Fibroblast of lung (primary cell): Measurements from ENCODE around the gene GMPS.
"Not testable (repeated sequence)": the region's sequence is repeated elsewhere in the genome, so short reads cannot be mapped to it uniquely, and the experiment has no call there.

Experiments used
- EZH2 ChIP-seq: IDR thresholded peaks from 2 replicates; pipeline ENCODE4 v1.5.1; 2012; ENCODE audit warnings: low read length, control low read depth, mild to moderate bottlenecking; ENCODE audit errors: missing control alignments
- TF ChIP-seq, protein P1 (sequence below), 2 donors: IDR thresholded peaks in 1 of 2; conservative IDR thresholded peaks in 1 of 2; 1 replicate in 1 of 2; 2 replicates in 1 of 2; pipeline ENCODE4 v1.5.1; 2011 to 2012; ENCODE audit warnings: low read length in 2 of 2, control low read depth in 1 of 2, inconsistent platforms in 1 of 2, low read depth in 1 of 2, mild to moderate bottlenecking in 1 of 2

DNA sequence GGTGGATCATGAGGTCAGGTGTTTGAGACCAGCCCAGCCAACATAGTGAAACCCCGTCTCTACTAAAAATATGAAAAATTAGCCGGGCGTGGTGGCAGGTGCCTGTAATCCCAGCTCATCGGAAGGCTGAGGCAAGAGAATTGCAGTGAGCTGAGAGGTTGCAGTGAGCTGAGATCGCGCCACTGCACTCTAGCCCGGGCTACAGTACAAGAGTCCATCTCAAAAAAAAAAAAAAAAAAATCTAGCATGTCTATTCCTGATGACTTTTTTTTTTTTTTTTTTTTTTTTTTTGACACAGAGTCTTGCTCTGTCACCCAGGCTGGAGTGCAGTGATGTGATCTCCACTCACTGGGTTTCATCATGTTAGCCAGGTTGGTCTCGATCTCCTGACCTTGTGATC is 15.9 kb downstream of the GMPS start:
- TF ChIP-seq, protein P1, sequence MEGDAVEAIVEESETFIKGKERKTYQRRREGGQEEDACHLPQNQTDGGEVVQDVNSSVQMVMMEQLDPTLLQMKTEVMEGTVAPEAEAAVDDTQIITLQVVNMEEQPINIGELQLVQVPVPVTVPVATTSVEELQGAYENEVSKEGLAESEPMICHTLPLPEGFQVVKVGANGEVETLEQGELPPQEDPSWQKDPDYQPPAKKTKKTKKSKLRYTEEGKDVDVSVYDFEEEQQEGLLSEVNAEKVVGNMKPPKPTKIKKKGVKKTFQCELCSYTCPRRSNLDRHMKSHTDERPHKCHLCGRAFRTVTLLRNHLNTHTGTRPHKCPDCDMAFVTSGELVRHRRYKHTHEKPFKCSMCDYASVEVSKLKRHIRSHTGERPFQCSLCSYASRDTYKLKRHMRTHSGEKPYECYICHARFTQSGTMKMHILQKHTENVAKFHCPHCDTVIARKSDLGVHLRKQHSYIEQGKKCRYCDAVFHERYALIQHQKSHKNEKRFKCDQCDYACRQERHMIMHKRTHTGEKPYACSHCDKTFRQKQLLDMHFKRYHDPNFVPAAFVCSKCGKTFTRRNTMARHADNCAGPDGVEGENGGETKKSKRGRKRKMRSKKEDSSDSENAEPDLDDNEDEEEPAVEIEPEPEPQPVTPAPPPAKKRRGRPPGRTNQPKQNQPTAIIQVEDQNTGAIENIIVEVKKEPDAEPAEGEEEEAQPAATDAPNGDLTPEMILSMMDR (conservative IDR thresholded peaks at IDR 0.05 in 1 of 2, IDR thresholded peaks at IDR 0.05 in 1 of 2; ENCODE audit: low read depth in 1 of 2, low read length in 2 of 2): not testable (repeated sequence)
- not testable (repeated sequence) for TF ChIP-seq EZH2
